ENCODE measurements around the gene SPAG7.

DNA sequence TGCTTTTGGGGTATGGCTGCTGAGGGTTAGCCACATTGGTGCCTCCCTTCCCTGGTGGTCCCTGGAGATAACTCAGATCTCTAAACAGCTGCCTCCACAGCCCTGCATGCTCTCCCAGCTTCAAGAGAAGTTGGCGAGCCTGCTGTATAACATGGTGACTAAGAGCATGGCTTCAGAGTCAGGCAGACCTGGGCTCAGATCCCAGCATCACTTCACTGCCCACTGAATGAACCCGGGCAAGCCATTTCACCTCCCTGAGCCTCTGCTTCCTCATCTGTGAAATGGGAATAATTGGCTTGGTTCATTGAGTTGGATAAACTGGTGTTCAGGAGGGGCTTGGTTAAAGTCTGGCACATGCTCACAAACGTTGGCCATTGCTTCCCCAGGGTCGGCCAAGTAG, 46.7 kb upstream of the SPAG7 start:
- TF ChIP-seq, protein P1, sequence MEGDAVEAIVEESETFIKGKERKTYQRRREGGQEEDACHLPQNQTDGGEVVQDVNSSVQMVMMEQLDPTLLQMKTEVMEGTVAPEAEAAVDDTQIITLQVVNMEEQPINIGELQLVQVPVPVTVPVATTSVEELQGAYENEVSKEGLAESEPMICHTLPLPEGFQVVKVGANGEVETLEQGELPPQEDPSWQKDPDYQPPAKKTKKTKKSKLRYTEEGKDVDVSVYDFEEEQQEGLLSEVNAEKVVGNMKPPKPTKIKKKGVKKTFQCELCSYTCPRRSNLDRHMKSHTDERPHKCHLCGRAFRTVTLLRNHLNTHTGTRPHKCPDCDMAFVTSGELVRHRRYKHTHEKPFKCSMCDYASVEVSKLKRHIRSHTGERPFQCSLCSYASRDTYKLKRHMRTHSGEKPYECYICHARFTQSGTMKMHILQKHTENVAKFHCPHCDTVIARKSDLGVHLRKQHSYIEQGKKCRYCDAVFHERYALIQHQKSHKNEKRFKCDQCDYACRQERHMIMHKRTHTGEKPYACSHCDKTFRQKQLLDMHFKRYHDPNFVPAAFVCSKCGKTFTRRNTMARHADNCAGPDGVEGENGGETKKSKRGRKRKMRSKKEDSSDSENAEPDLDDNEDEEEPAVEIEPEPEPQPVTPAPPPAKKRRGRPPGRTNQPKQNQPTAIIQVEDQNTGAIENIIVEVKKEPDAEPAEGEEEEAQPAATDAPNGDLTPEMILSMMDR (IDR thresholded peaks at IDR 0.05 in 4 of 5, conservative IDR thresholded peaks at IDR 0.05 in 1 of 5), result no peak
- no peak for TF ChIP-seq POLR2A (IDR thresholded peaks at IDR 0.05)

All from gastrocnemius medialis (tissue), 4 donors.